Measurements from ENCODE around the gene CACNA2D1.

Gene CACNA2D1

DNA sequence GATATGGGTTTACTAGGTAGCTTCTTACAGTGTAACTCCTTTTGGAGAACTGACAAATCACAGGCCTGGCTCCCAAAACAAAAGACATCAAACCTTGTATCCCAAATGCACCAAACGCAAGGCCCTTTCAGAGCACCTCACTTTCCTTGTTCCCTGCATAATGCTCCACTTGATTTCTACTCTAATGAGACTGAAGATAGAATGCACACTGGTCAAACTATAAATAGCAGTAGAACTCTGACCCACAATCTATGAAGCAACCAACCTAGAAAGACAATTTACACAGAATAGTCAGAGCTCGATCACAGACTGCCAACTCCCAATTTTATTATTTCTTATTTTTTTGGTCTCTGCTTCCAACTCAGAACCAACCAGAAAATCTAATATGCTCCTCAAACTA lies 214.4 kb downstream of the CACNA2D1 start:
- no peak for DNase-seq (ENCODE audit: low spot score)

GRCh38 chr7:82226191-82226590 lies 217.4 kb downstream of the CACNA2D1 start:
- no peak for DNase-seq (ENCODE audit: low spot score)

DNA sequence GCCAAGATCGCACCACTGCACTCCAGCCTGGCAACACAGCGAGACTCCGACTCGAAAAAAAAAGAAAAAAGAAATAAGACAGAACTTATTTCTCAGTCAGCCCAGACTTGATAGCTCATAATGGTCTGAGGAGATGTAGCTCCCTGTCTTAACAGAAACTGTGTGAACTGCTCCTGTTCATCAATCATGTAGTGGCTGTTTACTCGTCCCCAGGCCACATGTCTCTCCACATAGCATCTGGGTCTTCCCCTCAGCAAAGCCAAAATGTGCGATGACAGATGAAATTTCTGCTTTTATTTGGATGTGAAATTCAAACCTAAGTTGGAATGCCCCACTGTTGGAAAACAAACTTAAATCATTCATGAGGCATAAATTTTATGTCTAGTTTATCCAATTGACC lies 219.0 kb downstream of the CACNA2D1 start:
- no peak for DNase-seq (ENCODE audit: low spot score)

DNA sequence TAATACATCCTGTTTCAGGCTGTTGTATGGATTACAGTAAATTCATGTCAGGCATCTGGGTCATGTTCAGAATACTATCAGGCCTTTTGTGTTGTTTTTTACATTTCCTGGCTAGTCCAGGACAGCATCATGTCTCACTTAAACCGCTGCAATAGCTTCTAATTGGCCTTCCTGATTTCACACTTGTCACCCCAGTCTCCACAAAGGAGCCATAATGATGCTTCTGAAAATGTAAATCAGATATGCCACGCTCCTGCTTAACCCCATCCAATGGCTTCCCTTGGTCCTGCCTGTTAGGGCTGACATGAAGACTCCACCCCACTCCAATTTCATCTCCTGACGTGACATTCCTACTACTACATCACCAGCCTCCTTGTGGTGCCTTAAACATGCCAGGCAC lies 220.0 kb downstream of the CACNA2D1 start:
- no peak for DNase-seq (ENCODE audit: low spot score)

DNA sequence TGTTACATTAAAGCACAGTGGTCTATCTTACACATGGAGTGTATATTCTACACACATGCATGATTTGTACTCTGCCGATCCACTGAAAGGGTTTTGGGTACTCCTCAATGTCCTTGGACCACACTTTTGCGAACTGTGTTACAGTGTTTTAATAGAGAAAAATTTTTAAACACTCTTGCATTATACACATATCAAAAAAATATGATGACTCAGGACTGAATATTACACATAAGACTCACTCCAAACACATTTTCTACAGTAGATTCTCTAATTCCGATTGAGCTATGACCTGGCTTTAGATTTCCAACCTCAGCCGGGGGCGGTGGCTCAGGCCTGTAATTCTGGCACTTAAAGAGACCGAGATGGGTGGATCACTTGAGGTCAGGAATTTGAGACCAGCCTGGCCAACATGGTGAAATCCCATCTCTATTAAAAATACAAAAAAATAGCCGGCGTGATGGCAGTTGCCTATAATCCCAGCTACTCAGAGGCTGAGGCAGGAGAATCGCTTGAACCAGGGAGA lies 222.4 kb downstream of the CACNA2D1 start:
- no peak for DNase-seq (ENCODE audit: low spot score)

DNA sequence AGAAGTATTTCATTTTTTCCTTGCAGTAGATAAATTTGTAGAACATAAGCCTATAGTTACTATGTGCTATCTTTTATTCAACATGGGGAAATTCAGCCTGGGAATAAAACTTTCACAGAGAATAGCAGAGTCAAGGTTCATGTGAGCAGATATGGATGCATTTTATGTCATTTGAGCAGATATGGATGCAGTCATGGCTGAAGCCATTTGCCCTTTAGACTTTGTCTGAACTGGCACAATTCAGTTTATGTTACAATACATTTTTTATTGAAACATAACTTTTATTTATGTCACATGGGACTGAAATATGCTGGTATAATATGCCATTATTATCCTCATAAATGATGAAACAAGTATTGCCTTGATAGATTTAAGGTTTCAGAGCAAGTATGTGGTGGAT lies 231.1 kb downstream of the CACNA2D1 start:
- no peak for DNase-seq (ENCODE audit: low spot score)

DNA sequence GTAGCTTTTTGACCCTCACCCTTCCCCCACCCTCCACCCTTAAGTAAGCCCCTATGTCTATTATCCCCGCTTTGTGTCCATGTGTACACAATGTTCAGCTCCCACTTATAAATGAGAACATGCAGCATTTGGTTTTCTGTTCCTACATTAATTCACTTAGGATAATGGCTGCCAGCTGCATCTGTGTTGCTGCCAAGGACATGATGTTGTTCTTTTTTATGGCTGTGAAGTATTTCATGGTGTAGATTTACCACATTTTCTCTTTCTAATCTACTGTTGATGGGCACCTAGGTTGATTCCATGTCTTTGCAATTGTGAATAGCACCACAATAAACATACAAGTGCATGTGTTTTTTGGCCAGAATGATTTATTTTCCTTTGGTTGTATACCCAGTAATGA lies 232.2 kb downstream of the CACNA2D1 start:
- DNase-seq (ENCODE audit: low spot score) = no peak

DNA sequence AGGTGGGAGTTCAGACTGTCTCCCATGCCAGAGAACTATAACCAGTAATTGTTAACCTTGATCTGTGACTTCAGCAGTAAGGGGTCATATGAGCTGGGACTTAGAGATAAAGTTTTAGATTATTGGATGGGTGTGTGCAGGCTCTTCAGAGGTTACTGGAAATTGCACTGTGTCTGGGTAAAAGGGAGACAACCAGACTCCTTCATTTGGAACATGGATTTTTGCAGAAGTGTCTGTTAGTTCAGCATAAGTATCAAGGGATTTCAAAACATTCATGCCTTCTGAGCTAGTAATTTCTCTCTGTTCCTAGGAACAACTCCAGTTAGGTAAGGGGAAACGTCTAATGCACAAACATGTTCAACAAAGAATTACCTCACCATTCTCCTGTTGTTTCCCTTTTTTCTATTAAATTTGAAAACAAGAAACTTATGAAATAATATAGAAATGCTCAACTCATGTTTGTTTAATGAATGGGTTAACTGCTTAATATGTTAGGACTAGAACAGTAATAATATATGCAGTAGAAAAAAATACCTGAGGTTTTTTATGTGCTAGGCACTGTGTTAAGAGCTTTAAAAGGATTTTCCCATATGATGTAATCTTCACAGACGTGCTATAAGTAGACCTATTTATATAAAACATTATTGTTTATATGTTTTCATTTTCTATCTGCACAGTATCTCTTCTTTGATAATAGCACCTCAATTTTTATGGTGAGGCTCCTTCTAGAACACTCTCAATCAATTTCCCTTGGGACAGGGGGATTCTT lies 233.0 kb downstream of the CACNA2D1 start:
- no peak for DNase-seq (ENCODE audit: low spot score)

- no peak for DNase-seq (ENCODE audit: low spot score)
Measured at GRCh38 chr7:82209179-82209747, 234.3 kb downstream of the CACNA2D1 start.

DNA sequence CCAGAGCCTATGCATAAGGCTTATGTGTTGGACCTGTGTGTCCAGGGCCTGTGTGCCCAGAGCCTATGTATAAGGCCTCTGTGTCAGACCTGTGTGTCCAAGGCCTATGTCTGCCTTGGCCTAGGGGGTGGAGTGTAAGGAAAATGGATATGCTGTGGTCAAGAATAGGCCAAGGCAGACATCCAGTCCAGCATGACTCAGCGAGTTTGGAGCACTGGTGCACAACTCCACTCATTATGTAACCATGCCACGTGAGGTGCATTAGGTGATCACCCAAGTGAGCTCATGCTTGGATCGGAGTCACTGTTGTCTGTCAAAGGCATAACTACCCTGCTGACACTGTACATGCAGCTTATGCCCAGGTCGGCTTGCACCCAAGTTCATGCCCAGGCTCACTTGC lies 238.9 kb downstream of the CACNA2D1 start:
- DNase-seq (ENCODE audit: low spot score) = no peak

GRCh38 chr7:82202965-82203364 lies 240.6 kb downstream of the CACNA2D1 start:
- no peak for DNase-seq (ENCODE audit: low spot score)

DNA sequence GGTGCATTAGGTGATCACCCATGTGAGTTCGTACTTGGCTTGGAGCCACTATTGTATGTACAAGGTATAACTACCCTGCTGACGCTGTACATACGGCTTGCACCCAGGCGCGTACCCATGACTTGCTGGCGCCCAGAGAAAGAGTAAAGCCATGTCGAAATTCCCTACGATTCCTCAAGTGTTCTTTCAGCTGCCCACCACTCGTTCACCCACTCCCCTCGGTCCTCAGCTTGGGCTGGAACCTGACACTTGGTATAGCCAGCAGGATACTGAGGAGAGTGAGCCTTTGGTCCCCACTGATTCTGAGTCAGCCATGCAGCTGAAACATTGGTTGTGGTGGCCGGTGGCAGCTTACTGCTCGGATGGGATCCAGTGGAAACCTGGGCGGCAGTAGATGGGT lies 241.5 kb downstream of the CACNA2D1 start:
- no peak for DNase-seq (ENCODE audit: low spot score)

GRCh38 chr7:82200601-82201000 lies 243.0 kb downstream of the CACNA2D1 start:
- no peak for DNase-seq (ENCODE audit: low spot score)

DNA sequence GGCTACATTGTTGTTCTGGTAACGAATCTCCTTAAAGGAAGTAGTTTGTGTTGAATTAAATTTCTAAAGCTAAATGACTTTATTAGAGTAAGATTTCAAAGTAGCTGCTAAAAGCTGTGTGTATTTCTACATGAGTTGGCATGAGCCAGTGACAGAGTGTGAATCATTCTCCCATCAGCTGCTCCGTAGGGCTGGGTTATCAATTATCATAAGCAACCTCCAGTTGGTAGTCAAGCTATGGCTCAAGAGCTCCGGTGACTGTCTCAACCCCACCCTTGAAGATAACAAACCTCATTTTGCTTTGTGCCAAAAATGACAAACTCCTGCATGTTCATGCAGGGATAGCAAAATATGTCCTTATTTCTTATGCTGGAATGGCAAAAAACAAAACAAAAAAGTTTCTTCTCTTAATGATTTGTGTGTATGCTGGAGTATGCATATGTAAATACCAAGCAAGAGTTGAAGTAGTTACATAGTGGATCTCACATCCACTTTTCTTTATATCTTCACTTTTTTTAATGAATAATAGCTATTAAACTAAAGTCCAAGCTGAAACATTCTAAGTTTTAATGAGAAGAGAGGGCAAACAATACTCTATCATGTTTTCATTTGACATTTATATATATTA lies 249.4 kb downstream of the CACNA2D1 start:
- no peak for DNase-seq (ENCODE audit: low spot score)

- no peak for DNase-seq (ENCODE audit: low spot score)
Measured at GRCh38 chr7:82188636-82189035, 254.9 kb downstream of the CACNA2D1 start.

DNA sequence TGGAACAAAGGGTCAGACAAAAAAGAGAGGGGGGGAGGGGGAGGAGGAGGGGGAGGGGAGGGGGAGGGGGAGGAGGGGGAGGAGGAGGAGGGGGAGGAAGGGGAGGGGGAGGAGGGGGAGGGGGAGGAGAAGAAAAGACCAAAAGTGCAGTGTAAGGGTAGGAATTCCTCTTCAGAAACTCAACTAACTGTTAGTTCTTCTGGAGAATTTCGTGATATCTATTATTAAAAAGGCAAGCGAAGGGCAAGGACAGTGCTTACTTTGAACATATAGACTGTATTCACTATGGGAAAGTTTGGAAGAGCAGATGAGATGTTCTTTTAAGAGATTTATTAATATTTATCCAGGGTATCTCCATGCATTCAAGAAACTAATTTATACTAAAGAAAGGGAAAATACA lies 258.1 kb downstream of the CACNA2D1 start:
- no peak for DNase-seq (ENCODE audit: low spot score)

- DNase-seq (ENCODE audit: low spot score) = no peak
Measured at GRCh38 chr7:82183634-82184033, 259.9 kb downstream of the CACNA2D1 start.

GRCh38 chr7:82179311-82179710 lies 264.3 kb downstream of the CACNA2D1 start:
- DNase-seq (ENCODE audit: low spot score) = no peak

- DNase-seq (ENCODE audit: low spot score) = no peak
Measured at GRCh38 chr7:82175319-82175718, 268.3 kb downstream of the CACNA2D1 start.

GRCh38 chr7:82173400-82174021 lies 270.1 kb downstream of the CACNA2D1 start:
- no peak for DNase-seq (ENCODE audit: low spot score)

DNA sequence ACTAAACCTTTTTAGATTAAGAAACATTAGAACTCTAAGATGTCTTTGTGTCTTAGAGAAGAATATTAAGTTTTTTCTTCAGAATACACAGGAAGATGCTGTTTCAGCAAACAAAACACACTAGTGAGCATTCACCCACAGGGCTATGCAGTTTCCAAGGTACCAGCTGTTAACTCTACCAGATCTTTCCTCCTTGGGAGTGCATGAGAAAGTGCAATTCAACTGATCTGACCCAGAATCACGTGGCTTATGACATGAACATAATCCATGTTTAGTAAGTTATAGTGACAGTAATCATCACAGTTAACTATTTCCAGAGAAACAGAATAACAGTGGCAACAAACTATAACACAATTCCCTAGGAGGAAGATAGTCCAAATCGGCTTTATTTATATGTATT lies 270.7 kb downstream of the CACNA2D1 start:
- DNase-seq (ENCODE audit: low spot score) = no peak

DNA sequence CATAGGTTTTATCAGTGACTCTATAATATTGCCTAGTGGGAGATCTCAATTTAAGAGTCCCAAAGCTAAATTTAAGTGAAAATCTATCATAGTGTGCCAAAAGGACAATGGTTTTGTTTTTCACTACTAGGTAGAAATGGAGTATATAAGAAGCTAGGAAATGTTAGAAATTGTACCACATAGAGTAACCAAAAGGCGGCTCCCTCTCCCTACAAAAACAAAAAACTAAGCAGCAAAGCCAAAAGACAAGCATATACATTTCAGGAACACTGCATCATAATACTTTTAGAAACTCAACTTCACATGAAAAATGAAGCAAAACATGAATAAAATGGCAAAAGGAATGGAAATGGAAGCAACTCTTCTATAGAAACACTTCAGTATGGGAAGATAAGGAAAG lies 271.6 kb downstream of the CACNA2D1 start:
- DNase-seq (ENCODE audit: low spot score) = no peak

Data from putamen (tissue), 1 donor.